GM19240 (cell line): ENCODE data around the gene COL5A1.

Source experiments
- DNase-seq: peaks from one replicate; pipeline ENCODE4 v3.0.0; 2011; ENCODE audit warnings: low spot score; ENCODE audit not compliant: insufficient read length

COL5A1 gene

GRCh38 chr9:134760750-134761420, 119.3 kb downstream of the COL5A1 start:
- no peak for DNase-seq

- DNase-seq: no peak
Observed at GRCh38 chr9:134764473-134765269, 123.1 kb downstream of the COL5A1 start.

- DNase-seq: no peak
Observed at GRCh38 chr9:134765785-134766184, 124.2 kb downstream of the COL5A1 start.

- no peak for DNase-seq
Observed at GRCh38 chr9:134766587-134766986, 125.0 kb downstream of the COL5A1 start.

- DNase-seq: no peak
Observed at GRCh38 chr9:134768332-134768708, 126.7 kb downstream of the COL5A1 start.

- no peak for DNase-seq
Observed at GRCh38 chr9:134768709-134769351, 127.2 kb downstream of the COL5A1 start.

- peak; percentile 37 for DNase-seq
Observed at GRCh38 chr9:134770972-134771971, 129.7 kb downstream of the COL5A1 start.

- DNase-seq: no peak
Observed at GRCh38 chr9:134772331-134772730, 130.7 kb downstream of the COL5A1 start.

GRCh38 chr9:134773842-134774241, 132.2 kb downstream of the COL5A1 start:
- no peak for DNase-seq

- no peak for DNase-seq
Observed at GRCh38 chr9:134774410-134774809, 132.8 kb downstream of the COL5A1 start.

GRCh38 chr9:134775081-134775951, 133.7 kb downstream of the COL5A1 start:
- DNase-seq: no peak

GRCh38 chr9:134776080-134776796, 134.6 kb downstream of the COL5A1 start:
- no peak for DNase-seq

GRCh38 chr9:134777153-134777552, 135.6 kb downstream of the COL5A1 start:
- no peak for DNase-seq

- DNase-seq: no peak
Observed at GRCh38 chr9:134778156-134778555, 136.6 kb downstream of the COL5A1 start.

- DNase-seq: no peak
Observed at GRCh38 chr9:134778841-134779411, 137.3 kb downstream of the COL5A1 start.

GRCh38 chr9:134779640-134780039, 138.0 kb downstream of the COL5A1 start:
- DNase-seq: no peak

GRCh38 chr9:134781591-134782302, 140.1 kb downstream of the COL5A1 start:
- no peak for DNase-seq

- DNase-seq: no peak
Observed at GRCh38 chr9:134782921-134783698, 141.5 kb downstream of the COL5A1 start.
